GM21390 (cell line): ENCODE data around the gene PIP4P1.

ENCODE experiments used
- ATAC-seq: cut with Tn5 transposase; IDR thresholded peaks from one replicate; pipeline ENCODE4 v1.9.1; 2021; ENCODE audit not compliant: unreplicated experiment

PIP4P1 gene

GRCh38 chr14:20438664-20439063, 22.6 kb downstream of the PIP4P1 start:
- ATAC-seq = no peak

DNA sequence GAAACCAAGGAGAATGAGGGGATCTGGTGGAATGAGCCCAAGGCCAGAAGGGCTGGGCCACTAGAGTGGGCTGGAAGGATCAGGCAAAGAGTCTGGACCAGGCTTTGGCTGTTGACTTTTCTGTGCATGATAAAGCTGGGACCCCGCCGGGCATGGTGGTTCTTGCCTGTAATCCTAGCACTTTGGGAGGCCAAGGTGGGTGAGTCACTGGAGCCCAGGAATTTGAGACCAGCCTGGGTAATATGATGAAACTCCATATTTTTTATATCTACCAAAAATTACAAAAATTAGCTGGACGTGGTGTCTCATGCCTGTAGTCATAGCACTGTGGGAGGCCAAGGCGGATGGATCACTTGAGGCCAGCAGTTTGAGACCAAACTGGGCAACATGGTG, 24.9 kb downstream of the PIP4P1 start:
- no peak for ATAC-seq

DNA sequence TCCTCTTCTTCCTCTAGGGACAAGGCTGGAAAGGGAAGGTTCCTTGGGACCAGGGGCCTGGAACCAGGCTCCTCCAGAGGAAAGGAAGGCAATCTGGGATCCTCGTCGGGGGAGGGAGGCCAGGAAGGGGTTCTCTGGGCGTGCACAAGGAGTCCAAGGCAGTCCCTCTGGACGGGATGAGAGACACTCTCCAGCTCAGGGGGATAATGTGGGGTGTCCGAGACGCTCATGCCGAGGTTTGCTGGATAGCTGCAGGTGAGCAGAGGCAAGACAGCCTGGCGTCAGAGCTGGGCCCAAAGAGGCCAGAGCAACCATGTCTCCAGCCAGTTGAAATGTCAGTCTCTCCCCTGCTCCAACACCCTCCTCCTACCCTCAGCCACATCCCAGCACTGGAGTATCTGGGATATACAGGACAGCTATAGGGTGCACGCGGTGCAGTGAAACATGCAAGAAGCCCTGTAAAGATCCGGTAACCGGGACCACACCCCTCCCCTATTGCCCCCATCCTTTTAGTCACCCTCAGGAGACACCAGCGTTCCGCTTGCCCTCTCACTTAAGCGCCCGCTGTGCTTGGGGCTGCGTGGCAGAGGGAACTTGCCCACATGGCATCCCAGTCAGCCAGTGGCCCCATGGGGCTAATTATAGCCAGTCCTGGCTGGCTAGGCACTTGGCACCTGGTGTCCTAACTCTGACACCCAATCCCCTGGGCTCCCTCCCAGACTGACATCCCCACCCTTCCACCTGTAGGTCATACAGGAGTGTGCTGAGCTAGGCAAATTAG, 25.5 kb downstream of the PIP4P1 start, which contains the start of gene KLHL33:
KLHL33 (minus strand) TSS at position 585 of the 781 bp plus-strand sequence; CDS start at position 230, 355 bp downstream.
- no peak for ATAC-seq

DNA sequence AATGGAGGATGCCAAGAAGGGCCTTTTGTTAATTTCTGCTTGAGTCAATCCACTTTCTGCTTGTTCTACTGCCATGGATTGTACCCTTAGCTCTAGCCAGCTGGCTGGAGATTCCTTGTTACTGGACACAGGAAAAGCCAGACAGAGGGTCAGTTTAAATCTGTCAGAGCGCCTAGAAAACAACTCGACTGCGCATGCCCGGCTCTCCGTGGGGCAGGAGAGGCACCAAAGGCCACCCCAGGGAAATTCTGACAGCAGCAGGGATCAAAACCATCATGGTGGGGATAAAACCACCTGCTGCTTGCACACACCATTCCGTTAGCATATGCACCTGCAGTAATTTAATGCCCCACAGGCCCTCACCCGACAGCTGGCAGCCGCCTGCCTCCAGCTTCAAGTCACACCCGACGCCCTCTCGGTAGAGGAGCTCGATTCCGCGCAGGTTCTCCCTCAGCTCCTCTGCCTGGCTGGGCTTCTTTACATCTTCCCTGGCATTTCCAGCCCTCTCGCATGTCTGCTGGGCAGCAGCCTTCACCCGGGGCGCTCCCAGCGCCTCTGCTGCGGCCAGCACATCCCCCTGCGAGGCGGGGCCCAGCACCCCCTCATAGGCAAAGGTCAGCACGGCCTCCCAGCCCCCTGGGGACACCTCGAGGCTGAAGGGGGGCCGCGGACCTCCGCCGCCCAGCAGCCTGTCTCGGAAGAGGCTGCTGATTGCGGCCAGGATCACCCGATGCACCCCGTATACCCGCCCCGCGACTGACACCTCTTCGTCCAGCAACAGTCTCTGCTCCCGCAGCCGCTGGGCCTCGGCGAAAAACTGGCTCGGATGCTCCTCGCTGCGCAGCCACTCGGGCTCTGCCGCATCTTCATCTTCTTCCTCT, 26.3 kb downstream of the PIP4P1 start:
- ATAC-seq = no peak

DNA sequence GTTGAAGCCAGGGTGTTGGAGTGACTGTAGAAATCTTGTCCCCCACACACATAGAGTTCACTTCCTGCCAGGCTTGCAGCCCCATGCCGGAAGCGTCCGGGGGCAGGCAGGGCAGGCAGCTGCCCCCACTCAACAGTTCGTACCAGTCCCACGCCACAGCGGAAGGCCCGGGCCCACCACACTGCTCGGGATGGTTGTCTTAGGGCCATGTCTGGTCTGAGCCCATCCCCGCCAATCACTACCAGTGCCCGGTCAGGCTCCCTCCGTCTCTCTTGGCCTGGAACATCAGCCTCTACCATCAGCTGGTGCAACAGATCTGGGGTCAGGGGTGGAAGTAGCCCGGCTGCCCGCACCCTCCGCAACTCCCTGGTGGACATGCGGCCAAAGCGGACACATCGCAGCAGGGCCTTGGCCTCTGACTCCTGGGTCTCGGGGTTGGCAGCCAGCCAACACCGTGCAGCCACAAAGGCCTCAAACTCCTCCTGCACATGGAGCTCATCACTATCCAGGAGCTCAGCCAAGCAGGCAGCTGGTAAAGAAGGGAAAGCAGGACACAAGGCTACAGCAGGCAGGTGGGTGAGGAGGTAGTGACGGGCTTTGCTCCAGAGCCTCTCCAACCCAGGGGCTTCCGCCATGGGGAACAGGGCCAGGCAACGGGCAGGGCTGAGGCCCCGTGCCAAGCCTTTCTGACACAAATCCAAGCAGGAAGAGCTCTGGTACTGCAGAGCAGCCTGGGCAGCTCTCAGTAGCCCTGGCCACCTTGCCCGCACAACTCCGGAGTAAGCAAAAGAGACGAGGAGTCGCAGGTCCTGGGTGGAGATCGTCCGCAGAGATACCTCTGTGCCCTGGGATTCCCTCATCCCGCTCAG, 31.2 kb downstream of the PIP4P1 start:
- ATAC-seq = no peak

DNA sequence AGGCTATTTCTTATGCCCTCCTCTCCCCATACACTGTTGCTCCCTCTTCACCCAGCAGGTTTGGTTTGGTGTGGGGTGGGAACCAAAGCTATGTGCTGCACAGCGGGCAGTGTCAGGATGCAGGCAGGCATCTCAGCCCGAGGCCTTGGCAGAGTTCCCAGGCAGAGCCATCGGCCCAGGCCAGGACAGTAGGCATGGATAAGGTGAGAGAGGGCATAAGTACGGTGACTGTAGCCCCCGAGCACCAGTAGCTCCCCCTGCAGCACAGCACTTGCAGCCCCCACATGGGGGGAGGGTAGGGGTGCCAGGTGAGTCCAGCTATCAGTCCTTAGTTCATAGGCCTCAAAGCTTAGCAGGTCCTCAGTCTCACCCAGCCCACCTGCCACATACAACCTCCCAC, 32.4 kb downstream of the PIP4P1 start:
- ATAC-seq = no peak

- ATAC-seq = peak; percentile 35
Measured at GRCh38 chr14:20428010-20428365, 33.2 kb downstream of the PIP4P1 start.

DNA sequence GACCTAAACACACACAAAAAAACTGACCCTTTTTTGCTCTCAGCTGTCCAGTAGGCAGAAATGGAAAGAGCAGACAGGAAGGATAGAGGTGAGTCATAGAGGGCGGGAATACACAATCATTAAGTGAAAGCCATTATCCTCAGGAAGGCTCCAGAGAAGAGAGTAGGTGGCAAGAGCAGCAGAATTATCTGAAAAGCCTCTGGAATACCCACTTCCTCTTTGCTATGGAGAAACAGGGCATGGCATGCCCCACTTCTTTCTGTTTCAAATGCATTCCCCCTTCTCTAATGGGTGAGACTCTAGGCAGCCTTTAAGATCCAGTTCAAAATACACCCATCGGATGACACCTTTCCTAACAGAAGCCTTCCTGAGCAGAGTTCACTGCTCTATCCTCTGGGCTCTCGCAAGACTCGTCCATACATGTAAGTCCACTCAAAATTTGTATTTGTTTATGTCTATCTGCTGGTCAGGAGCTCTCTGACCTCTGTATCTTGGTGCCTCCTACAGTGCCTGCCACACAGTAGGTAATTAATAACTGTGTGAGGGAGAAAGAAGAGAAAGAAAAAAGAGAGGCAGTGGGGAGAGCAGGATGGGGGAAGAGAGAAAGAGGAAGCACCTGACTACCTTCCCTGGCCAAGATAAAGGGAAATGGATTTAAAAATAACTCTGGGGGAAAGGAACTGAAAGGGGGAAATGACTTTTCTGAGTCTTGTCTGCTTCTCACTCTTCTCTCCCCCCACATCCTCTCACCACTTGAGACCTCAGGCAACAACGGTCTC, 33.8 kb downstream of the PIP4P1 start:
- peak; percentile 80 for ATAC-seq

DNA sequence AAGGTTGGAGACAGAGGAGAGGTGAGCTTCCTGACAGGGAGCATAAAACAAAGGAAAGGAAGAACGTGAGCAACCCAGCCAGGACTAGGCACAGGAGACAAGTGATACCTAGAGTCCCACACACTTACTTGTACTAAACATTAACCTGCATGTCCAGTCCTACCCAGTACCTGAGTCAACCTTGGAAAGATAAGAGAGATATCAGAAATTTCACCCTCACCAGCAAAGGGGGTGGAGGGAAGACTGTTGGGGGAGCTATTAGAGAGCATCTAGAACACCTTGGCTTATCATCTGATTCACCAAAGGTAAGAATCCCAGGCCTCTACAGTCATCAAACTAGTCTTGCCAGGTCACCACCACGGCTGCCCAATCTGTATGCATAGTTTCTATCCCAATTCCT, 36.4 kb downstream of the PIP4P1 start:
- no peak for ATAC-seq

GRCh38 chr14:20422886-20423285, 38.3 kb downstream of the PIP4P1 start:
- no peak for ATAC-seq

GRCh38 chr14:20421267-20421666, 40.0 kb downstream of the PIP4P1 start:
- ATAC-seq = no peak

DNA sequence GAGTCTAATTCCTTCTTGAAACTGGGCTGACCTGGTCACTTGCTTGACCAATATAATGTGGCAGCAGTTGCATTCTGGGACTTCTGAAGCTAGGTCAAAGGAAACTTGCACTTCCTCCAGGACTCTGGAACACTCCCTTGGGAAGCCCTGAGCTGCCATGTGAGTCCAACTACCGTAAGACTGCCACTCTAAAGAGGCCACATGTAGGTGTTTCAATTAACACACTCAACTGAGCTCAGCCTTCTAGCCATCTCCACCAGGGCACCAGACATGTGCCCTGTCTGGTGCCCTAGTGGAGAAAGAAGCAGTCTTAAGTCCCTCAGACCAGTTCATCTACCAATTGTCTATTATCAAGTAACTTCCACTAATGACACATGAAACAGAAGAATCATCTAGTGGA, 41.8 kb downstream of the PIP4P1 start:
- no peak for ATAC-seq

DNA sequence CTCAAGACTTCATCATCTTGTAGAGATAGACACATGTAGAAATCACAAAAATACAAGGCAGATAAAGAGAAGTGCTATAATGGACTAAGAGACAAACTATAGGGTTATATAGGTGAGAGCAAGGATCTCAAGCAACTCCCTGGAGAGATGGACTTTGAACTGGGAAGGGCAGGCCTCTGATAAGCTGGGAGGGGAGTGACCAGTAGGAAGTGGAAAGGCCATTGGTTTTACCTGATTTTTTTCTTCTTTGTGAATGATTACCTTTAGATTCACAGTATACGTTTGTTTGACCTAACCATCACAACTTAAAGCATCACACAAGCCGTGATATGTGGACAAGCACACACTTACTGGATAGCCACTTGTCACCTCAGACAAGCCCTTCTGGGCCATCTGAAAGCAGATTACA, 42.7 kb downstream of the PIP4P1 start:
- ATAC-seq = no peak

DNA sequence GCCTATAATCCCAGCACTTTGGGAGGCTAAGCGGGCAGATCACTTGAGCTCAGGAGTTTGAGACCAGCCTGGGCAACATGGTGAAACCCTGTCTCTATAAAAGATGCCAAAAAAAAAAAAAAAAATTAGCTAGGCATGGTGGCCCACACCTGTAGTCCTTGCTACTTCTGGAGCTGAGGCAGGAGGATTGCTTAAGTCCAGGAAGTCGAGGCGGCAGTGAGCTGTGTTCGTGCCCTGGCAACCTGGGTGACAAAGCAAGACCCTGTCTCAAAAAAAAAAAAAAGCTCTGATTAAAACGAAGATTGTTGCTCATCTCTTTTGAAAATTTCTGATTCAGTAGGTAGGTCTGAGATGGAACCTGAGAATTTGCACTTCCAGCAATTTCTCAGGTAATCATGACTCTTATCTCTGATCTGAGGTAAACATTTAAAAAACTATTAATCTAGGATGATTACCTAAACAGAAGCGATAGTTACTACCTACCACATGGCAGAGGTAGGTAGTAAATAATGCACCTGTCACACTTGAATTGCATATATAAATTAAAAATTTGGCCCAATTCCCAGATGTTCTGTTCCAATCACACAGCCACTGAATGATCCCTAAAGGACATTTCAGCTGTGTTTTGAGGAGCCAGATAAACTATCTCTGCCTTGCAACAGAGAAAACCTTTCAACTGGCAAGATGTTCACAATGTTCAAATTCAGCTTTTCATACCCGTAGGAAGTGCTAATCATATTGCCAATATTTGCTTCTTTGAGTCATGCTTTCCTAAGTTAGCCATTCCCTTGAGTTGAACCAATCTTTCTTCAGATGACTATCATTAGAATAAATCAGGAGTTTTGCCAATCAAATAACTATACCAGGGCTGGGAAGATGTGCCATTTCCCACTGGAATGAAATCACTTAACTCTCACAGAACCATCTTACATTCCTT, 43.7 kb downstream of the PIP4P1 start:
- ATAC-seq = no peak

DNA sequence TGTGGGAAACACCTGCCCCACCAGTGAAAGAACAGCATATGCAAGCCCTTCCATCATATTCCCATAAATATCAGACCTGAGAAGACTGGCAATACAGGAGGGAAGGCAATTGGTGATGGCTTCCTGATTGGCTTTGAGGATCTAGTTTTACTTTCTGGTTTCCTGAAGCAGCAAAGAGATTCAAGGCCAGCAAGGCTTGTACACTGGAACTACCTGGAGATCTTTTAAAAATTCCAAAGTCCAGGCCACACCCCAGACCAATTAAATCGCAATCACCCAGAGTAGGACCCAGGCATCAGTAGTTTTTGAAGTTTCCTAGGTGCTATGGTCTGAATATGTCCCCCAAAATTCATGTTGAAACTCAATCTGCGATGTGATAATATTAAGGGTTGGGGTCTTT, 45.0 kb downstream of the PIP4P1 start:
- ATAC-seq = no peak

DNA sequence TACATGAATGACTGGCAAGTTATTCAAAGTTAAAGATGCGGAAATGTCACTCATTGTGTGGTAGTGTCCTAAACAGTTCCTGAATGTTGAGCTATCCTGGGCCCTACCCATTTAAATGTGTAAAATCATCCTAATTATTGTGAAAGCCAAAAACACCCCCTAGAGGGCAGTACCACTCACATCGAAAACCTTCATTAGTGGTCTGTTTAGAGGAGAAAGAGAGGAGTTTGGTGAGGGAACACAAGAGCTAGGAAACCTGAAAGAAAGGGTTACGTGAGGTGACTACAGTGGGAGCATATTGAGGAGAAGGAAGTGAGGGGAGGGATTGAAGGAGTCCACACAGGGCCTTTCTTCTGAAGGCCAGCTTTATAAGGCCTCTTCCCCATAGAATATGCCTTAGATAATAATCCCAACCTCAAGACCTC, 45.4 kb downstream of the PIP4P1 start:
- ATAC-seq = peak; percentile 38

DNA sequence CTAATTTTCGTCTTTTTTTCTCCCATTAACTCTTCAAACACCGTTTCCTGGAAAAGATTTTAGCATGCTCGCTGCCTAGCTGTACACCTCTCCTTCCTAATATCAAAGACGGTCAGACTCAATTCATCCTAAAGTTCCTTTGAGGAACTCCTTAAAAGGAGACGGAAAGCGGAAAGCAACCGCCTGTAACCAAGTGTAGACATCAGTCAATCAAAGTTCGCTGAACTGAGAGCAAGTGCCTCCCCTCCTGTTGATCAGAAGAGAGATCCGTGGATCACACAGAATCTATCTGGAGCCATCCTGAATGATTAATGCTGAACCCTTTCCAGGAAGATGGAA, 47.5 kb downstream of the PIP4P1 start:
- peak; percentile 38 for ATAC-seq

DNA sequence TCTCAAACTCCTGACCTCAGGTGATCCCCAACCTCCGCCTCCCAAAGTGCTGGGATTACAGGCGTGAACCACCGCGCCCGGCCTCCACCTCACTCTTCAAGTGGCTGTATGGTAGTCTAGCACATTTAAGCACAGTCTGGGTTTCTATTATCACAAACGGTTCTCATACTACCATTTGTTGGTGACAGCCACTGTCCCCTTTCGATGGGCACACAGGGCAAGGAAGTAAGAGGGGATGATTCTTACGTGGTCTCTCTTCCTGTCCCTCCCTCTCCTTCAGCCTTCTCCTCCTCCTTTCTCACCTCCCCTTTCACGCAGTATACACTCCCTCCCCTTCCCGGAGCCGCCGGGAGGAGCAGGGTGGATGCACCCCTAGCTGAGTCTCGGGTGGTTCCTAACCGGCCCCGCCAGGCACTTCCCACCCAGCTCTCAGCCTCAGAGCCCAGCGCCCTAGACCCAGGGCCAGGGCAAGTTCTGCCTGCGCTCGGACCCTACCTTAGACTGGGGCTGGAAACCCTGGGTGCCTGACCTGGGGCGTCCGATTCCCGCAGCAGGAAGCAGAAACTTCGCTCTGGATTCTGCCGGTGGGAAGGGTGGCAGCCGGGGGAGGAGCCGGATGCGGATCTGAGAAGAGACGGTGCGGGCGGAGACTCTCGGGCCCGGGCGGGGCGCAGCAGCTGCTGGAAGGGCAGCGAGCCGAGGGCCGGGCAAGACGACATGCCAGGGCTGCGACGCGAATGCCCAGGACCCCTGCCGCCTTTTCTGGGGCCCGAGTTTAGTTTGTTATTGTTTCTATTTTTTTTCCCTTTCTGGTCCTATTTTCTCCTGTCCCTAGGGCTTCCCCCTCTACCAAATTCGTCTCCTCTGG, 48.1 kb downstream of the PIP4P1 start, which contains the start of gene TEP1:
TEP1 (minus strand) TSS at position 626 of the 868 bp plus-strand sequence. CDS start 5,062 bp downstream, outside the sequence.
- peak; percentile 71 for ATAC-seq
